ENCODE data around the gene RUNX1.
A peak's percentile ranks its signal among the peaks of the same experiment; 100 is the strongest.

The RUNX1 gene

DNA sequence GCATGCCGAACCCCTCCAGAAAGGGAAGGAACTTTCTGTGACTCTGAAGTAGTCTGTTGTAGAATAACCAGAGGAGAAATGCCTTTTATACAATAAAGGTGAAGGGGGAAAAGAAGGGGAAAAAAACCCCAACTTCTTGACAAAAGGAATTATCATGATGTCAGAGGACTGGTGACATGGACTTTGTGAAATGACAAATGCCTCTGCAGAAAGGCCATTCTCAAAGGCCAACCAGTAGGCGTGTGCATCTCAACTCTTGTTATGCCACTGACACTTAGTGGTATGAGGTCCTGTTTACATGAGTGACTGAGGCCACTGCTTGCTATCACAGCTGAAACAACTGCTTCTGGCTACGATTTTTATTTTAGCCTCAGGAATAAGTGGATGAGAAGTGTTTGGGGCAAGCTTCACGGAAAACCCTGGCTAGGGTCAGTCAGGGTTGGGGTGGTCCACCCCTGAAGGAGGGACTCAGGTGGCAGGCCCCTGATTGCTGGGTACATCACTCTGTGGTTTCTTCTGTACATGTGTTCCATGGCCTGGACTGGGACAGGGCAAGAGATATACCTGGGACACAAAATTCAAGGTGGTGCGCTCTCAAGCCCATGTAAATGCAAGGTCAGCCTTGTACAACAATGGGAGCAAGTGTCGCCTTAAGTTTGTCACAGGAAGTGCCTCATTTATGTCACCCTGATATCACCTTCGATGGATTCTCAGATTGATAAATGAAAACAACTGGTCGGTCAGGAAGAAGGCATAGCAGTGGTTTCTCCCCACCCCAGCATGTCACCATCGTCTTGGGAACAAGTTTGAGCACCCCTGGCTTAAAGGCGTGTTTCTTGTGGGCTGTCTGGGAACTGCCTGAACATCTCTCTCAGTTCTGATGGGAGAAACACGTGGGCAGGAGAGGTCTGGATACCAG, 12.4 kb downstream of the RUNX1 start:
- no peak for DNase-seq (ENCODE audit: low read depth)

DNA sequence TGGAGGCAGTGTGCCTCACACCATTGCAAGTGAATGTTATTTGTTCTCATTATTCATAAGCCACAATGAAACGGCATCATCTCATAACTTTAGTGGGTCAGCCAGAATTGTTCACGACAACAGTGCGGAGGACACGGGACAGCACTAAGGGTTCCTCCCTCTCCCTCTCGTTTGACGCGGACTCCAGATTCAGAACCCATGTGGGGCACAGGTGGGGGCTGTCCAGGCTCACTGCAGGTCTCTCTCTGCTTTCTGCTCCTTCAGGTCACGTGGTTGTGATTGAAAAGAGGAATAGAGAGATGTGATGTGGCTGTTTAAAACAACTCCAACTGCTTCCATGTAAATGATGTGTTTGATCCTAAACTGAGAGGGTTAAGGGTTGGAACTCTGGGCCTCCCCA, 13.5 kb downstream of the RUNX1 start:
- no peak for DNase-seq (ENCODE audit: low read depth)

DNA sequence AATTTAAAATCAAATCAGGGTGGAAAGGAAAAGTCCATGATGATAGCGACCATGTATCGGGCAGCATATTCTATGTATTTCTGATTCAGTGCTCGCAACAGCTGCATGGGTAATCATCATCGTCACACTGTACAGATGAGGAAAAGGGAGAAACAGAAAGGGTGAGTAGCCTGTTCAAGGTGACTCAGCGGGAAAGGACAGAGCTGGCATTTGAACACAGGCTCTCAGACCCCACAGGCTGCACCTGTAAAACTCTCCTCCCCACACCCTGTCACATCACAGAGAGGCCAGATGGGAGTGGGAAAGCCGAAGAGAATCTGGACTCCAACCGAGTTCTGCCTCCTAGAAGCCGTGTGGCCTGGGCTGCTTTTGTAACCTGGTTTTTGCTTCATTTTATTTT, 14.0 kb downstream of the RUNX1 start:
- DNase-seq (ENCODE audit: low read depth), result no peak

DNA sequence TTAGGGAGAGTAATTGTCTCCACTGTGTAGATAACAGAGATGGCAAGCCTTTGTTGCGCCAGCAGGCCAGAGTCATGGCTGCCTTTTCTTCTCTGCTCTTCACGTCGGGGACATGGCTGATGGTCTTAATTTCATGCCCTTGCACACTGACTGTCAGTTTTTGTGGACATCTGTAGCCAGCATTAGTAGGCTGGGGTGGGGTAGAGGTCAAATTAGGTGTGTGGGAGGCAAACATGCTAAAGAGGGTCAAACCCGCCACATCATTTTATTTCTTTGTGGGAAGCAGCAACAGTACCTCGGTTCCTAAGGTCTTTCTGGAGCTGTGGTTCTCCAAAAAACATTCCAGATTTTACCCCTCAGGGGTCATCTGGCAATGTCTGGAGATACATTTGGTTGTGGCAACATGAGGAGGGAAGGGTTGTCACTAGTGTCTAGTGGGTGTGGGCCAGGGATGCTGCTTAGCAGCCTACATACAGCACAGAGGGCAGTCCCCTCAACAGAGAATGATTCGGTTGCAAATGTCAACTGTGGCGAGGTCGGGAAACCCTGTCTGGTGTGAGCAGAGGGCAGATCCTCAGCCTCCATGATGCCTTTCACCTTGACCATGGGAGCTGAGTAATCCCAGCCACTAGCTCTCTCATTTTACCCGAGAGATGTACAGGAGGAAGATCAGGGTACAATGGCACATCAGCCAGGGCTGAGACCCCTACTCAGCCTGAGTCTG, 14.7 kb downstream of the RUNX1 start:
- DNase-seq (ENCODE audit: low read depth), result no peak

DNA sequence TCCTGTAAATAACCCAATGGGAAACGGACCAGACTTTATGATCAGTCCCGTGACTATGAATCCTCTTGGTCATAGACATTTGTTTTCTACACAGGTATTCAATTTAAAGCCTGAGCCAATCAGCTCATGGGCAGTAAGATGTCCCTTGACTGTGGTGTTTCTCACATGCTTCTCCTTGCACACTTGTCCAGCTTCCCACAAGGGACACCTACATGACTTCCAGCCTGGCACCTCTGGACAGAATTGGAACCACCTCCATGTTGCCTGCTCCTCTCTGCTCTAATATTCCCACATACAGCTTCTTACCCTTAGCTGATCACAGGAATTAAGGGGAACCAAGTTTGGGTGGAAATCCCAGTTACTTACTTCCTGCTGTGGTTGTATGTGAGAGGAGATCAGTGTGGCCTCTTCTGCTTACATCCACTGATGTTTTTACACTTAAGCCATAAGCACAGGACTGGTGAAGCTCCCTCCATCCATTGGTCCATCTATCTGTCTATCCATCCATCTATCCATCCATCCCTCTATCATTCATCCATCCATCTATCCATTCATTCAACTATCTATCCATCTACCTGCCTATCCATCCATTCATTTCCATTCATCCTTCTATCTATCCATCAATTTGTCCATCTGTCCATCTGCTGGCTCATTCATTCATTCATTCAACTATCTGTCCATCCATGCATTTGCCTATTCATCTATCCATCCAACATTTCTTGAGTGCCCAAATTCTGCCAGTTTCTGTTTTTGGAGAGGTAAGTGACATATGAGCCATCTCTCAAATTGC, 16.4 kb downstream of the RUNX1 start:
- DNase-seq (ENCODE audit: low read depth), result no peak

DNA sequence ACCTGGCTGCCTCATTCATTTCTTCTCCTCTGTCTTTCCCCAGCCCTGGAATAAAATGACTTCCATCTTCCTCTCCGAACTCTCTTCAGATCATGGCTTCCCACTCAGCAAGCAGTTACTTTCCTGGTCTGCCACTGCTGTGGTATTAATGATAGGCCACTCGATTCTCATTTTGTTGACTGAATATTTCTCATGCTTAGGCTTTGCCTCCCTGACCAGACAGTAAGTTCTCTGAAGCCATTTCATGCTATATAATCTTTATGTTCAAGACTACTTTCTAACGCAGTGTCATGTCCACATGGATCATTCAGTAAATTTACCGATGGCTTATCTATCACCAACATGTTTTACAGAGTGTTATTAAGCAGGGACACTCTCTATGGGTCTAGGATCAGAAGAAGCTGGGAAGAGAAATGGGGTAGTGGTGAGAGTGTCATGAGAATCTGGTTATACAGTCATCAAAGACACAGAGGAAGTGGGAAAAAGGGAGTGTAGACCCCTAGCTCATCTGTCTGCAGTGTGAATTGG, 20.6 kb downstream of the RUNX1 start:
- DNase-seq (ENCODE audit: low read depth), result no peak

DNA sequence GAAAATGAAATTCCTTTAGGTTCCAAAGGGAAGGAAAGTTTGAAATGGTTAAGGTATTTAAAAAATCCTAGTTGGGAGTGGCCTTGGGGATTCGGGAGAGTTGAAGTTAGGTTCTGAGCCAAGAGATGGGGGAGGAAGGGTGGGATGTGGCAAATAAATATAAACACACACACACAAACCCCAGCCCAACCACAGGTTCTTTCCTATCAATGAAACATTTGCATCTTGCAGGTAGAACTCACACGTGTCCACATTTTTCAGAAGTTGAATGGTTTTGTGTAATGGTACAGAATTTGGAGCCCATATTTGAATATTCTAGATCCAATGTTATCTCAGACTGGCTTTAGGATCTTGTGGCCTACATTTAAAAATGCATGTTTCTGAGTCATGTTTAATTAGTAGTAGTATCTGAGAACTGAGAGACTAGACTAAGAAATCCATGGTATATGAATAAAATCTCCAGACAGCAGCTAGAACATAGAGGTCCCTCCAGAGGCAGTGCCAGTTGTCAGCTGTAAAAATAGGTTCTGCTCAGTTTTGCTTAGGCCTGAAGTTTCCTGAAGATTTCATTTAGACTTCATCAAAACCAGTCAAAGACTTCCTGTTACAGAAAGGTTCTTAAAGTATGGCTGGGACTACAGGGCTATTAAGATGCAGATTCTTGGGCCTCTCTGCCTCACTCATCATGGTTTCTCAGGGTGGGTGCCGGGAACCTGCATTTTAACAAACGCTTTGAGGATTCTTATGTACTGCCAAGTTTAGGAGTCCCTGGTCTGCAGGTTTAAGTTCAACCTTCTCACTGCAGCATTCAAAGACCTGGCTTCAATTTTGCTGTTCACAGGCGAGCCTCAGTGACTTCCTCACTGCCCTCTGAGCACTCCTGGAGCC, 21.3 kb downstream of the RUNX1 start:
- no peak for DNase-seq (ENCODE audit: low read depth)

DNA sequence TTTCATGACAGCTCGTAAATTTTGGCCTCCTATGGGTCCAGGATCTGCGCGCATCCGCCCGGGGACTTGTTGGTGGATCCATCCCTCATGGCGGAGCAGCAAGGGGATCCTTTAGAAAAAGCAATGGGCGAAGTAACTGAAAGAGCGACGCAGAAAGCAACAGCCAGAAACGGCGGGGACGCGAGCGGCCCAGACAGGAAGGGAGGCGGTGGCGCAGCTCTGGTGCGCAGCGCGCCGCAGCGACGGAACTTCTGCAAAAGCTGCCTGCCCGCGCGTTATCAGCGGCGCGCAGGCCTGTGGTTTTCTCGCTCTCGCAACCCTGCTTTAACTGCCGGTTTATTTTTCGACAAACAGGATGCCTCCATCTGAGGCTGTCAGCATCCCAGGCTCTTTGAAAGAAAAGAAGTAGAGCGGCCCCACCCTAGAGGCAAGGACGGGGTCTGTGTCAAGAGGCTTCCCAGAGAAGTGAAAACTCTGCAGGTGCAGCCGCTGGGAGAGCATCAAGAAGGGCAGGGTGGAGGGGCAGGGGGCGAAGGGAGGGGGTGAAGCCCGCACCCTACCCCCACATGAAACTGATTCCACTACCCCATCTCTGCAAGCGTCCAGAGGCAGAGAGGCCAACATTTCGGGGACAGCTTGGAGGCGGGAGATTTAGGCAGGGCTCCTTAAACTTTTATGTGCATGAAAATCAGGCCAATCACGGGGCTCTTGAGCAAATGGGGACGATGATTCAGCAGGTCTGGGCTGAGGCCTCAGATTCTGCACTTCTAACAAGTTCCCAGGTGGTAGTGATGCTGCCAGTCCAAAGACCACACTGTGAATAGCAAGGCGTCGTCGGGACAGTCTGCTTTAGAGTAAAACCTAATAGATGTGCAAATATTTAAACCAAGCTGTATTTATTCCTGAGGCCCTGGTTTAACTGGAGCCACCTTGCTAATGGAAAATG, 22.2 kb downstream of the RUNX1 start:
- peak; percentile 82 for DNase-seq (ENCODE audit: low read depth)

DNA sequence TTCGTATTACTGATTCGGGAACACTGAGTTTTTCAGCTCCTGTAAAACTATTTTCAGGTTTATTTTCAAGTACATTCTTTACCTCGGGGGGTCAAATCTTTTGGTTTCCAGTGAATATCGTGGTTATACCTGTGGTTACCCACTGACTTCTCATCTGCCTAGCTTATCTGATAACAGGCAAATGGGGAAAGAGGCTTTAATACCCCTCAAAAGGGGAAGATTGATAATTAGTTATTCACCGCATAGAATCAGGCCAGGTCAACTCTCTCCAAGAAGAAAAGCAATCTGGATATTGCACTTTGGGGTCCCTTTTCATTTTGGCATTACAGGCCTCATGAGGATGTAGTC, 23.0 kb downstream of the RUNX1 start:
- DNase-seq (ENCODE audit: low read depth), result no peak

DNA sequence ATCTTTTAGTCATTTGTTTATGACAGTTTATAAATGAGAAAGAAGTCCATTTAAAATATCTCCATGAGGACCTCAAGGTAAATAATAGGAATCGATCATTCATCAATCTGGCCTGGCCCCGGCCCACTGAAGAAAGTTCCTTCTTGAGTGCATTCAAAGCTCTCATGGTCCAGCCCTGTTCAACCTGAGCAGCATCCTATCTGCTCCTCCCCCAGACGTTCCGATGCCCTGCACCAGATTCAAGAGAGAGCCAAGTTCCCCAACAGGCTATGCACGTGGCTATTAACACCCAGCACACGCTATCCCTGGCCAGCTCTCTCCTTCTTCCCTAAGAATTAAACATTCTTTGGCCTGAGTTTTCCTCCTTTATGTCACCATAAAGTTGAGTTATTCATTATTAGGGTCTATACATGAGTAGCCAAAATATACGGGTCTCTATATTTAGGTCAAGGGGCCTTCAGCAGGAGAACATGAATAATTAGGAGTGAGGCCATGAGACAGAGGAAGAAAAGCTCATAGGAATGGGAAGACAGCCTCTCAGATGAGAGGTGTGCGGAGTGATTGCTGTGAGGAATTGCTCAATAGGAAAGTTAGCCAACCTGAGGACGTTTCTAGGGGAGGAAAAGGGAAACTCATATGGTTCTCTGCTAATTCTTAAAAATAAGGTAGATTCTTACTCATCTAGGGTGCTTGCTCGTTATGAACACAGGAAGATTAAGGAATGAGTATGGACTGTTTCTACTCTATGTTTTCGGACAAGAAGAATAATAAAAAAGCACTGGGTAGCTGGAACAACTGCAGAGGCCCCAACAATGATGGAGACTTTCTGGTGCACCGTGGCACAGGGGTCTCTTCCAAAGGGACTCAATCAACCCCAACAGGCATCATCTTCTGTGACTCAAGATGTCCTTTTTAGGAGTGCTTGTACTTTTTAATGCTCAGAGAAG, 23.6 kb downstream of the RUNX1 start:
- DNase-seq (ENCODE audit: low read depth), result no peak

DNA sequence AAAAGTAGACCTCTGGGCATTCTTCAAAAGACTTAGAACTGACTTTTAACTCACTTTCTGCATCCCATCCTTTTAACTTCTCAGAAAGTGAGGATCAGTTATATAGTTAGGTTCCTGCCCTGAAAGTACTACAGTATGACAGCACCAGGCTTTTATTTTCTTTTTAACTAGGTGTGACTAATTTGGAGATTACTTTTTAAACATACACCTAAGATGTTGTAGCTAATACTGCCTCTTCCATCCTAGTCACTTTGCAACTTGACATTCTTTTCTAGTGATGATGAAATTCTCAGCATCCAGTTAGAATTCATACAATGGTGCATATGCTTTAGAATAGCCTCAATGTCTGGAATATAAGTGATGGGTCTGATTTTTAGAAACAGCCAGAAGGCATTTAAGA, 24.6 kb downstream of the RUNX1 start:
- DNase-seq (ENCODE audit: low read depth), result no peak

DNA sequence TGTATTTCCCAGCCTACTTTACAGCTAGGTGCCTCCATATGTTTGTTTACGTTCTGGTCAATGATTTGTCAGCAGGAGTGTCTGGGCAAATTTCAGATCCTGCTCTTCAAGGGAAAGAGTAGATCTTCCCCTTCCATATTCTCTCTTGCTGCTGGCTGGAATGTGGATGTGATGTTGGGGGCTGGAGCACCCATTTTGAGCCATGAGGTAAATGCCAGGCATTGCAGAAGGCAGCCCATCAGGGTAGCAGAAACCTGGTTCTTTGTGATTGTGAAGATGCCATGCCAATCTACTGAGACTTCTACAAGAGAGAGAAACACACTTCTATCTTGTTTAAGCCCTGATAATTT, 25.1 kb downstream of the RUNX1 start:
- DNase-seq (ENCODE audit: low read depth), result no peak

DNA sequence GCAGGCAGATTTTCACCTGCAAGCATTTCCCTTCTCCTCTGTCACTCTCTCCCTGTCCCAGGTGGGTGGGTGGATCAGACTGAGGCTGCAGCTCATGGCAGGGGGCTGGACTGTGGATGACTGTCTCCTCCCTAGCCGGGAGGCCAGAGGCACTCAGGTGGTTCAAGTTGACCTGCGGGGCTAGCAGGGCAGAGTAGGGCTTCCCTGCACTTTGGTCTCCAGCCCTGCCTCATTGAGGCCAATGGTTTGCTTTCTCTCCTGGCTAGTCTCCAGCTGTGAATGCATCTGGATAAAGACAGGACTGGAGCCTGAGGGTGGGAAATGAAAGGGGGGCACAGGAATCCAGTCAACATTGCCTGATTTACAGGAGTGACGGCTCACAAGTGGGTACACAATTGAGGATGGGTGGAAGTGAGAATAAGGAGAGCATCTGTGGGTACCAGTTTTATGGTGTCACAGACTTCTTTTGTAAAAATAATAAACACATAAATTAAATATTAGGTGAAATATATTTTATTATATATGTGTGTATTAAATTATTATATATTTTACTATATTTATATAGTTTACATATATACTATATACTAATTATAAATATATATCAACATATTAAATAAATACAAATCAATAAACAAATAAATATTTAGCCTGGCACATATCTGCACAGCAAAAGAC, 25.6 kb downstream of the RUNX1 start:
- no peak for DNase-seq (ENCODE audit: low read depth)

DNA sequence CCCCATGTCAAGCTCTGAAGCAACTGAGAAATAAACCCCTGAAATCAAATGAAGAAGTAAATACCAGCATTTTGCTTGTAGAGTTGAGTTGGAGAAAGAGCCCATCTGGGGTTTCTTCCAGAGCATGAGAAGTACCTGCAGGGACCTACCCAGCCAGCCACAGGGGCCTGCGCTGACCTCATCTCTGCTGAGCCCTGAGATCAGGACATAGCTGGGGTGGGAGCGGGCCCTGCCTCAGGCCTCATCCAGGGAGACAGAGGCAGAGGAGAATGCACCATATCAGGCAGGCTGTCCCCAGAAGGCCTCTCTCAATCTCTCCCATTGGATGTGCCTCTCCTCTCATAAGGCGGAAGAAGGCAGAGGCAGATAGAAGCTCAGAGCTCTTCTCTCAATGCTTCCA, 27.6 kb downstream of the RUNX1 start:
- no peak for DNase-seq (ENCODE audit: low read depth)

DNA sequence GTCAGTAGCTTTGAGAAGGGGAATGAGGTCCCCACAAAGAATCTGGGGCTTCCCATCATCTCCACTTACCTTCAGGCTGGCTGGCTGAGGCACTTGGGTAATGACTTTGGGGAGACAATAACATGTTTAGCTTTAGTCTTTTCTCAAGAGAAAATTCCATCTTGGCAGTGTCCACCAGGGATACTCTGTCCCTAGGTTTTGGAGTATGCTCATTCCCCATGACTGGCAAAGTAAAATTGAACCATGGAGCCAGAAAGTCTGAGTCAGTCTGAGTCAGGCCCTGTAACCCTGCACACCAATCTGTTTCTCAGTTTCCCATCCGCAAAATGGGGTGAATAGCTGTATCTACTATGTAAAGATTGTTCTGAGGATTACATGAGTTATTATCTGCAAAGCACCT, 28.2 kb downstream of the RUNX1 start:
- no peak for DNase-seq (ENCODE audit: low read depth)

DNA sequence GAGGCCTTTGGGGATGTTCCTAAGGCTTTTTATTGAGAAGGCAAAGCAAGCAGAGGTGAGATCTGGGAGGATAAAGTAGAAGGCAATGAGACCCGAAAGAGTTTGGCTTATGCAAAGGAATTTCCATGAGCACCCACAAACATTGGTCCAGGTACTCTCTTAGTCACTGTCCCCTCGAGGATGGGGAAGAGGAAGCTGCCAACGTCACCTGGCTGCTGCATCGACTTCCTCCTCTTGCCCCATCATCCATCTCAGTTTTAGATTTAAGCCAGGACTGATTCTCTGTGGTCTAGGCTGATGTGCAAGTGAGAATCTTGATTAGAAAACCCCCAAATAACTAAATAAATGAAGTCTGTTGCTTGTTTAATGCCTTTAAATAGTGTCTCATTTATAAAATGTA, 28.7 kb downstream of the RUNX1 start:
- no peak for DNase-seq (ENCODE audit: low read depth)

DNA sequence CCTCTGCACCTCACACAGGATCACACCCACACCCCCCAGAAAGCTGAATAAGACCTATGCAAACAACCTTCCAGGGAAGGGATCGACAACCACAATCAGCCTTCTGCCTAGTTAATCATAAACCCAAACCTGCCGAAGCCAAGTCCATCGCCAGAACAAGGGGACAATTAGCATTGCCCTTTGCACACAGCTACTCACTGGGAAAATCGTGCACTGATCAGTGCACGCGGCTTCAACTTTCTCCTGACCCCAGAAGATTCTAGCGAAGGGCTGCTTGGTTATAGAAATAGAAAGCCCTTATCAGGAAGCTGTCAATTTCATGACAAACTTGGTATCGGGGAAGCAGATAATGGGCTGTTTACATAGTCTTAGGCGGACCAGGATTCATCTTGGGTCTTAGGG, 29.5 kb downstream of the RUNX1 start:
- DNase-seq (ENCODE audit: low read depth), result no peak

DNA sequence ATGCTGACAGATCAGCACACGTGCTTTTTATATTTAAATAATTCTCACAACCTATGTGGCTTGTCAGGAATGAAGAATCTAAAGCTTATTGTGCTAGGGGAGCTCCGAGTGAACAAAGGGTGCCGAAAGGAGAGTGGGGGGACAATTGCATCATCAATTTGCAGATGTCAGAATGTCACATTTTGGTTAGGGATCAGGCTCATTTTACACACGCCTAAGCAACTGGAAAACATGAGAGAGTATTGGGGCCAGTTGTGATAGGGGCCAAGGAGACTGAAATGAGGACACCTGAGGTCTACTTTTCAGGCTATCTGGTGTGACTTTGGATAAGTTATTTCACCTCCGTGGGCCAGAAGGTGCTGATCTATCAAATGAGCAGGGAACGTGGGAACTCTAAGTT, 31.8 kb downstream of the RUNX1 start:
- no peak for DNase-seq (ENCODE audit: low read depth)
